GM12891 (cell line): ENCODE data around the gene NUP210.

ENCODE experiments used
- DNase-seq: peaks from one replicate; pipeline ENCODE4 v3.0.0; 2011; ENCODE audit warnings: low spot score; ENCODE audit not compliant: insufficient read length
- FAIRE-seq: peaks from 2 replicates; lab custom pipeline; 2011; peaks lifted over from hg19 to GRCh38; lab: Jason Lieb, UNC
- PAX5 ChIP-seq: IDR thresholded peaks from 2 replicates; pipeline ENCODE4 v1.6.1; 2011; ENCODE audit warnings: low read length, moderate library complexity, mild to moderate bottlenecking; ENCODE audit not compliant: insufficient read depth, severe bottlenecking
- POLR2A ChIP-seq: IDR thresholded peaks from 2 replicates; pipeline ENCODE4 v1.6.1; 2011; ENCODE audit warnings: low read depth, low read length, control low read depth
- POLR2AphosphoS5 ChIP-seq: IDR thresholded peaks from 2 replicates; pipeline ENCODE4 v1.6.1; 2011; ENCODE audit warnings: low read depth, low read length, control low read depth
- POU2F2 ChIP-seq: IDR thresholded peaks from 2 replicates; pipeline ENCODE4 v1.6.1; 2011; ENCODE audit warnings: low read depth, mild to moderate bottlenecking, control low read depth, low read length, moderate library complexity
- SPI1 ChIP-seq: IDR thresholded peaks from 2 replicates; pipeline ENCODE4 v1.6.1; 2011; ENCODE audit warnings: low read depth, low read length, control low read depth
- TAF1 ChIP-seq: IDR thresholded peaks from 2 replicates; pipeline ENCODE4 v1.6.1; 2011; ENCODE audit warnings: low read depth, low read length, control low read depth

The NUP210 gene

GRCh38 chr3:13277196-13277813 is 142.8 kb downstream of the NUP210 start:
- FAIRE-seq (no peak), DNase-seq (no peak)
- no peak for TF ChIP-seq PAX5
- no peak for TF ChIP-seq POLR2AphosphoS5
- TF ChIP-seq SPI1: no peak
- TF ChIP-seq TAF1: no peak
- no peak for TF ChIP-seq POU2F2
- no peak for TF ChIP-seq POLR2A

- TF ChIP-seq POLR2AphosphoS5 (no peak), POU2F2 (no peak), POLR2A (no peak), TAF1 (no peak), PAX5 (no peak), SPI1 (no peak)
- FAIRE-seq: no peak
- DNase-seq: no peak
Measured at GRCh38 chr3:13276438-13277195, 143.5 kb downstream of the NUP210 start.

GRCh38 chr3:13275376-13276005 is 144.6 kb downstream of the NUP210 start:
- FAIRE-seq: no peak
- DNase-seq: no peak
- TF ChIP-seq PAX5 (no peak), SPI1 (no peak), POU2F2 (no peak), POLR2A (no peak), POLR2AphosphoS5 (no peak), TAF1 (no peak)

- DNase-seq (no peak), FAIRE-seq (peak; percentile 26)
- no peak for TF ChIP-seq TAF1
- no peak for TF ChIP-seq POLR2AphosphoS5
- no peak for TF ChIP-seq POLR2A
- TF ChIP-seq POU2F2: no peak
- TF ChIP-seq PAX5: no peak
Measured at GRCh38 chr3:13274551-13275332, 145.4 kb downstream of the NUP210 start.

- no peak for TF ChIP-seq POLR2A
- no peak for TF ChIP-seq PAX5
- no peak for TF ChIP-seq SPI1
- TF ChIP-seq POU2F2: no peak
- no peak for TF ChIP-seq TAF1
- no peak for TF ChIP-seq POLR2AphosphoS5
- no peak for DNase-seq
Measured at GRCh38 chr3:13274125-13274524, 146.0 kb downstream of the NUP210 start.

GRCh38 chr3:13273604-13274105 is 146.5 kb downstream of the NUP210 start:
- DNase-seq (no peak), FAIRE-seq (no peak)
- TF ChIP-seq POLR2AphosphoS5 (no peak), POLR2A (no peak), PAX5 (no peak), POU2F2 (no peak), SPI1 (no peak), TAF1 (no peak)

More at GRCh38 chr3:13274125-13274524, 146.0 kb downstream of the NUP210 start:
- no peak for FAIRE-seq

- FAIRE-seq (no peak), DNase-seq (no peak)
- TF ChIP-seq POU2F2: no peak
- TF ChIP-seq SPI1: no peak
- TF ChIP-seq PAX5: no peak
- no peak for TF ChIP-seq POLR2AphosphoS5
- TF ChIP-seq POLR2A: no peak
- TF ChIP-seq TAF1: no peak
Measured at GRCh38 chr3:13272831-13273603, 147.1 kb downstream of the NUP210 start.

GRCh38 chr3:13269711-13270378 is 150.3 kb downstream of the NUP210 start:
- no peak for FAIRE-seq
- DNase-seq: no peak
- no peak for TF ChIP-seq SPI1
- no peak for TF ChIP-seq POLR2AphosphoS5
- no peak for TF ChIP-seq POU2F2
- no peak for TF ChIP-seq POLR2A
- TF ChIP-seq PAX5: no peak
- TF ChIP-seq TAF1: no peak
